NOMO-1 treated with DMSO at 0.1 percent for 48 hours (cell line): Measurements from ENCODE around the gene ELOVL3.

Experiments used
- DNase-seq: peaks from one replicate; lab custom pipeline; 2025; ENCODE audit not compliant: unreplicated experiment; lab: John Stamatoyannopoulos, UW

ELOVL3 gene

GRCh38 chr10:102225646-102226541 lies at the start of gene ELOVL3:
TSS of gene ELOVL3 (plus strand) at chr10:102226299. CDS start at chr10:102226549, 250 bp downstream.
- DNase-seq: peak; percentile 97

- no peak for DNase-seq
These were observed 41.5 kb upstream of the ELOVL3 start for GRCh38 chr10:102184606-102185005.

GRCh38 chr10:102185272-102185671 lies 40.8 kb upstream of the ELOVL3 start:
- no peak for DNase-seq

- peak; percentile 57 for DNase-seq
These were observed 40.1 kb upstream of the ELOVL3 start for GRCh38 chr10:102185811-102186527.

GRCh38 chr10:102188298-102188940 lies 37.7 kb upstream of the ELOVL3 start:
- DNase-seq: no peak

GRCh38 chr10:102188941-102189898 lies 36.9 kb upstream of the ELOVL3 start:
- DNase-seq: peak; percentile 27

- no peak for DNase-seq
These were observed 34.1 kb upstream of the ELOVL3 start for GRCh38 chr10:102191956-102192355.

GRCh38 chr10:102195296-102195870 lies 30.7 kb upstream of the ELOVL3 start:
- no peak for DNase-seq

- no peak for DNase-seq
These were observed 29.2 kb upstream of the ELOVL3 start for GRCh38 chr10:102196893-102197292.

- DNase-seq: no peak
These were observed 28.1 kb upstream of the ELOVL3 start for GRCh38 chr10:102198027-102198426.

- DNase-seq: peak; percentile 13
These were observed 25.1 kb upstream of the ELOVL3 start for GRCh38 chr10:102200751-102201640.

- no peak for DNase-seq
These were observed 23.7 kb upstream of the ELOVL3 start for GRCh38 chr10:102202386-102202785.

- no peak for DNase-seq
These were observed 17.6 kb upstream of the ELOVL3 start for GRCh38 chr10:102208311-102209035.

- peak; percentile 36 for DNase-seq
These were observed 14.3 kb upstream of the ELOVL3 start for GRCh38 chr10:102211615-102212299.

GRCh38 chr10:102213599-102213998 lies 12.5 kb upstream of the ELOVL3 start:
- DNase-seq: peak; percentile 58

- DNase-seq: no peak
These were observed 6.7 kb upstream of the ELOVL3 start for GRCh38 chr10:102219370-102219769.

- DNase-seq: no peak
These were observed 5.5 kb upstream of the ELOVL3 start for GRCh38 chr10:102220612-102221011.

- DNase-seq: no peak
These were observed 3.3 kb upstream of the ELOVL3 start for GRCh38 chr10:102222797-102223196.
